Ovary (tissue), 3 donors: ENCODE results near the gene CACNA1C.

ENCODE experiments used
- POLR2A ChIP-seq: fragments of 450-650 bp; IDR thresholded peaks from one replicate; pipeline ENCODE4 v1.6.1; 2017; ENCODE audit warnings: antibody characterized with exemption, mild to moderate bottlenecking, moderate library complexity
- TF ChIP-seq, protein P1 (sequence below), 3 donors: fragments of 450-650 bp in 2 of 3; fragments of 200-600 bp in 1 of 3; IDR thresholded peaks; one replicate each; pipeline versions ENCODE4 v1.5.1 to v1.8.0; 2016 to 2022; ENCODE audit warnings: antibody characterized with exemption in 3 of 3, mild to moderate bottlenecking in 1 of 3
- donor health status: DM: no; HTN: no; CAD: no.

DNA sequence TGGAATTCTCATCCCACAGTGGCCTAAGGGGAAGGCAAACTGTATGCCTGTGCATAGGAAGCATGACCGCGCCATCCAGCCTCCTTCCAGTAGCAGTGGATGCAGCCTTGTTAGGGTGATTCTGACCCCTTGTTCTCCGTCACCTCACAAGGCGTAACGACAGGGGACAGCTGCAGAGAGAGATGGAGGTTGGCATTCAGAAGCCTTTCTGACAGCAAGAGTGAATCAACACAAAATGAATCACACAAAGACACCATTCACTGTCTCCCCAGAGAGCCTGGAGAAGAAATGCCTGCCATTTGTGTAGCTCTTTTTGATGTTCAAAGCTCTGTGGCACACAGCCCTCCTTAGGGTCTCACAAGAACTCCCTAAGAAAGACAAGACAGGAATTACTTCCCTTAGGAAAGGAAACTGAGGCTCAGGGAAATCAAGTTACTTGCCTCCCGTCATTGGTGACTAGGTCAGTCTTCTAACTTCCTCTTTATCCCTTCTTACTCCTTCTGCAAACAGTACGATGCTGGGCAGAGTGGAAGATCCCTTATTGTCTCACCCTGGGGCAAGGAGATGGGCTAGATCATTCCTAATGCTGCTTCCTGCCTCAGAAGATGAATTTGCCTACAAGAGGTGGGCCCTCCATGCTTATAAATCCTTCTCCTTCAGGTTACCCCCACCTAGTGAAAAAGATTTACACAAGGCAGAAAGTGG is 280.9 kb downstream of the CACNA1C start:
- TF ChIP-seq, protein P1, sequence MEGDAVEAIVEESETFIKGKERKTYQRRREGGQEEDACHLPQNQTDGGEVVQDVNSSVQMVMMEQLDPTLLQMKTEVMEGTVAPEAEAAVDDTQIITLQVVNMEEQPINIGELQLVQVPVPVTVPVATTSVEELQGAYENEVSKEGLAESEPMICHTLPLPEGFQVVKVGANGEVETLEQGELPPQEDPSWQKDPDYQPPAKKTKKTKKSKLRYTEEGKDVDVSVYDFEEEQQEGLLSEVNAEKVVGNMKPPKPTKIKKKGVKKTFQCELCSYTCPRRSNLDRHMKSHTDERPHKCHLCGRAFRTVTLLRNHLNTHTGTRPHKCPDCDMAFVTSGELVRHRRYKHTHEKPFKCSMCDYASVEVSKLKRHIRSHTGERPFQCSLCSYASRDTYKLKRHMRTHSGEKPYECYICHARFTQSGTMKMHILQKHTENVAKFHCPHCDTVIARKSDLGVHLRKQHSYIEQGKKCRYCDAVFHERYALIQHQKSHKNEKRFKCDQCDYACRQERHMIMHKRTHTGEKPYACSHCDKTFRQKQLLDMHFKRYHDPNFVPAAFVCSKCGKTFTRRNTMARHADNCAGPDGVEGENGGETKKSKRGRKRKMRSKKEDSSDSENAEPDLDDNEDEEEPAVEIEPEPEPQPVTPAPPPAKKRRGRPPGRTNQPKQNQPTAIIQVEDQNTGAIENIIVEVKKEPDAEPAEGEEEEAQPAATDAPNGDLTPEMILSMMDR (IDR thresholded peaks at IDR 0.05), result no peak
- TF ChIP-seq POLR2A, result no peak
